Neural cell (in vitro differentiated cells): Measurements from ENCODE around the gene GLRX. TPM values are rescaled to one million over a fixed set of nuclear protein-coding genes. Genes with fewer than 3 reads are reported as not detected.

Source experiments
- H2AFZ ChIP-seq: fragments of 200-600, 300-800 bp; sonication (generic), shearing (Covaris generic); 2 replicates; pipeline ENCODE4 v1.6.0; 2014; ENCODE audit warnings: low read depth, mild to moderate bottlenecking, antibody characterized with exemption, low read length, moderate library complexity
- H3F3A ChIP-seq: fragments of 200-600 bp; shearing (Covaris generic); 2 replicates; pipeline ENCODE4 v1.6.1; 2016; ENCODE audit warnings: mild to moderate bottlenecking, moderate library complexity, mixed read lengths, antibody characterized with exemption, low read length; ENCODE audit not compliant: insufficient read depth, poor library complexity, severe bottlenecking
- H3K27ac ChIP-seq: fragments of 200-600, 300-800 bp; sonication (generic), shearing (Covaris generic); 2 replicates; pipeline ENCODE4 v1.5.1; 2014; ENCODE audit warnings: mild to moderate bottlenecking, low read length, moderate library complexity
- H3K27me3 ChIP-seq: fragments of 300-800, 200-600 bp; sonication (generic), shearing (Covaris generic); 2 replicates; pipeline ENCODE4 v1.6.0; 2014; ENCODE audit warnings: mild to moderate bottlenecking, low read depth, low read length, moderate library complexity; ENCODE audit not compliant: insufficient read depth
- H3K36me3 ChIP-seq: fragments of 300-800, 200-600 bp; sonication (generic), shearing (Covaris generic); 2 replicates; pipeline ENCODE4 v1.5.1; 2014; ENCODE audit warnings: mild to moderate bottlenecking, antibody characterized with exemption, low read length, moderate library complexity; ENCODE audit not compliant: insufficient read depth
- H3K4me2 ChIP-seq: fragments of 300-800, 200-600 bp; sonication (generic), shearing (Covaris generic); 2 replicates; pipeline ENCODE4 v1.6.0; 2014; ENCODE audit warnings: mild to moderate bottlenecking, low read length
- H3K4me3 ChIP-seq: fragments of 300-800, 200-600 bp; sonication (generic), shearing (Covaris generic); 2 replicates; pipeline ENCODE4 v1.5.1; 2014; ENCODE audit warnings: mild to moderate bottlenecking, low read length, moderate library complexity
- H3K79me2 ChIP-seq: fragments of 200-600 bp; shearing (Covaris generic); replicated peaks from 2 replicates; pipeline ENCODE4 v1.6.0; 2014; ENCODE audit warnings: mild to moderate bottlenecking, low read length, moderate library complexity; ENCODE audit not compliant: insufficient read depth
- H3K9ac ChIP-seq: fragments of 300-800, 200-600 bp; sonication (generic), shearing (Covaris generic); 2 replicates; pipeline ENCODE4 v1.6.1; 2016; ENCODE audit warnings: mild to moderate bottlenecking, low read length, mixed read lengths
- H3K9me2 ChIP-seq: fragments of 200-600 bp; shearing (Covaris generic); 2 replicates; pipeline ENCODE4 v1.6.1; 2016; ENCODE audit warnings: mild to moderate bottlenecking, low read length, mixed read lengths; ENCODE audit not compliant: insufficient read depth
- H3K9me3 ChIP-seq: fragments of 200-600, 300-800 bp; sonication (generic), shearing (Covaris generic); 2 replicates; pipeline ENCODE4 v1.6.1; 2016; ENCODE audit warnings: mild to moderate bottlenecking, mixed run types, low read length, moderate library complexity, mixed read lengths
- H4K20me1 ChIP-seq: fragments of 200-600 bp; shearing (Covaris generic); 2 replicates; pipeline ENCODE4 v1.6.1; 2016; ENCODE audit warnings: mild to moderate bottlenecking, mixed run types; ENCODE audit not compliant: insufficient read depth
- CTCF ChIP-seq: fragments of 450-650 bp; IDR thresholded peaks from 2 replicates; pipeline ENCODE4 v1.5.1; 2014; ENCODE audit warnings: antibody characterized with exemption, mild to moderate bottlenecking, moderate library complexity; ENCODE audit not compliant: poor library complexity, severe bottlenecking
- EP300 ChIP-seq: fragments of 450-650 bp; conservative IDR thresholded peaks from 2 replicates; pipeline ENCODE4 v1.6.1; 2014; ENCODE audit warnings: antibody characterized with exemption, mild to moderate bottlenecking, moderate library complexity; ENCODE audit not compliant: poor library complexity, severe bottlenecking
- EZH2 ChIP-seq: fragments of 200-600, 300-800 bp; shearing (Covaris generic), sonication (generic); IDR thresholded peaks from 2 replicates; pipeline ENCODE4 v1.6.1; 2014; ENCODE audit warnings: antibody characterized with exemption, low read length, borderline replicate concordance, mild to moderate bottlenecking; ENCODE audit not compliant: insufficient read depth, poor library complexity, severe bottlenecking
- MXI1 ChIP-seq: fragments of 450-650 bp; conservative IDR thresholded peaks from 2 replicates; pipeline ENCODE4 v1.6.1; 2014; ENCODE audit warnings: antibody characterized with exemption, mild to moderate bottlenecking; ENCODE audit not compliant: poor library complexity, severe bottlenecking
- POLR2AphosphoS5 ChIP-seq: IDR thresholded peaks from 2 replicates; pipeline ENCODE4 v1.6.1; 2012
- RAD21 ChIP-seq: fragments of 450-650 bp; conservative IDR thresholded peaks from 2 replicates; pipeline ENCODE4 v1.6.1; 2014; ENCODE audit warnings: antibody characterized with exemption, mild to moderate bottlenecking, moderate library complexity
- REST ChIP-seq: IDR thresholded peaks from 2 replicates; pipeline ENCODE4 v1.6.1; 2012; ENCODE audit warnings: borderline replicate concordance
- SMC3 ChIP-seq: fragments of 450-650 bp; conservative IDR thresholded peaks from 2 replicates; pipeline ENCODE4 v1.6.1; 2014; ENCODE audit warnings: antibody characterized with exemption, mild to moderate bottlenecking, moderate library complexity; ENCODE audit not compliant: poor library complexity
- TAF1 ChIP-seq: IDR thresholded peaks from 2 replicates; pipeline ENCODE4 v1.6.1; 2012; ENCODE audit warnings: low read depth
- polyA plus RNA-seq: library from polyadenylated mRNA; depleted of rRNA; stranded (reverse); fragments of >200 nt; gene quantifications from 2 replicates; pipeline ENCODE4 v1.2.3, GENCODE V29; 2014

GLRX gene
- polyA plus RNA-seq, 1 donor from 2014 or later, result 54.0 TPM

- Histone ChIP-seq H3K27me3 (peaks cover 12% of the 10 kb centered on the region), H3K9me2 (no peaks in the 10 kb centered on the region), H3K9ac (no peak overlapping the region), H2AFZ (no peak overlapping the region), H3K9me3 (no peaks in the 10 kb centered on the region), H3K4me3 (no peak overlapping the region), H3K27ac (no peak overlapping the region), H3K4me2 (no peak overlapping the region), H3F3A (no peaks in the 10 kb centered on the region), H3K36me3 (no peaks in the 10 kb centered on the region), H4K20me1 (no peaks in the 10 kb centered on the region), H3K79me2 (no peaks in the 10 kb centered on the region)
- no peak for TF ChIP-seq TAF1
- no peak for TF ChIP-seq CTCF
- TF ChIP-seq RAD21, result no peak
- TF ChIP-seq MXI1, result no peak
- TF ChIP-seq SMC3, result no peak
- TF ChIP-seq EP300, result no peak
- no peak for TF ChIP-seq POLR2AphosphoS5
- no peak for TF ChIP-seq EZH2
- TF ChIP-seq REST, result no peak
Measured at GRCh38 chr5:95835682-95836385, 13.3 kb upstream of the GLRX start.

GRCh38 chr5:95832664-95833063 lies 10.1 kb upstream of the GLRX start:
- H3K27ac ChIP-seq, result no peak overlapping the region
- no peaks in the 10 kb centered on the region for H4K20me1 ChIP-seq
- H3F3A ChIP-seq, result no peaks in the 10 kb centered on the region
- H3K4me3 ChIP-seq, result no peak overlapping the region
- no peaks in the 10 kb centered on the region for H3K79me2 ChIP-seq
- no peak overlapping the region for H2AFZ ChIP-seq
- no peaks in the 10 kb centered on the region for H3K9me2 ChIP-seq
- TF ChIP-seq SMC3 (no peak), CTCF (no peak), POLR2AphosphoS5 (no peak), MXI1 (no peak)
- H3K9ac ChIP-seq, result no peak overlapping the region
- no peaks in the 10 kb centered on the region for H3K9me3 ChIP-seq
- H3K36me3 ChIP-seq, result no peaks in the 10 kb centered on the region
- no peak overlapping the region for H3K4me2 ChIP-seq
- peaks cover 12% of the 10 kb centered on the region for H3K27me3 ChIP-seq
